Kidney tubule cell (primary cell): Measurements from ENCODE around the gene AZGP1.
A peak's percentile ranks its signal among the peaks of the same experiment; 100 is the strongest.
"Not testable (repeated sequence)": the region's sequence is repeated elsewhere in the genome, so short reads cannot be mapped to it uniquely, and the experiment has no call there.

ENCODE experiments used
- DNase-seq: peaks from one replicate; pipeline ENCODE4 v3.0.0-alpha.2; 2018; ENCODE audit warnings: low spot score

The AZGP1 gene

GRCh38 chr7:99975782-99976521 is at the start of gene AZGP1:
AZGP1 (minus strand) TSS chr7:99976031; CDS start chr7:99976020, 11 bp downstream.
- DNase-seq, result peak; percentile 57

GRCh38 chr7:100024020-100024619 is 48.3 kb upstream of the AZGP1 start:
- no peak for DNase-seq

- no peak for DNase-seq
Observed at GRCh38 chr7:100023526-100023925, 47.7 kb upstream of the AZGP1 start.

- DNase-seq, result no peak
Observed at GRCh38 chr7:100022621-100023020, 46.8 kb upstream of the AZGP1 start.

- no peak for DNase-seq
Observed at GRCh38 chr7:100021297-100021696, 45.5 kb upstream of the AZGP1 start.

- no peak for DNase-seq
Observed at GRCh38 chr7:100019908-100020307, 44.1 kb upstream of the AZGP1 start.

- no peak for DNase-seq
Observed at GRCh38 chr7:100017875-100018274, 42.0 kb upstream of the AZGP1 start.

GRCh38 chr7:100017300-100017699 is 41.5 kb upstream of the AZGP1 start:
- DNase-seq, result no peak

- peak; percentile 11 for DNase-seq
Observed at GRCh38 chr7:100016215-100016901, 40.5 kb upstream of the AZGP1 start.

GRCh38 chr7:100015232-100016214 is 39.7 kb upstream of the AZGP1 start, which contains the start of gene ZKSCAN1:
ZKSCAN1 (plus strand) TSS chr7:100015596; CDS start chr7:100023507, 7,911 bp downstream.
- peak; percentile 94 for DNase-seq

- DNase-seq, result peak; percentile 75
Observed at GRCh38 chr7:100013328-100013676, 37.5 kb upstream of the AZGP1 start.

GRCh38 chr7:100012385-100013327 is 36.8 kb upstream of the AZGP1 start:
- not testable (repeated sequence) for DNase-seq

- DNase-seq, result no peak
Observed at GRCh38 chr7:100011516-100011915, 35.7 kb upstream of the AZGP1 start.

GRCh38 chr7:100010901-100011300 is 35.1 kb upstream of the AZGP1 start:
- DNase-seq, result no peak

GRCh38 chr7:100009952-100010351 is 34.1 kb upstream of the AZGP1 start:
- DNase-seq, result not testable (repeated sequence)

GRCh38 chr7:100008525-100008924 is 32.7 kb upstream of the AZGP1 start:
- DNase-seq, result no peak

- DNase-seq, result no peak
Observed at GRCh38 chr7:100007887-100008286, 32.1 kb upstream of the AZGP1 start.

- no peak for DNase-seq
Observed at GRCh38 chr7:100003711-100004661, 28.2 kb upstream of the AZGP1 start.

- DNase-seq, result no peak
Observed at GRCh38 chr7:100000239-100000638, 24.4 kb upstream of the AZGP1 start.
